Bronchial epithelial cell (primary cell): ENCODE measurements around the gene CELF1. TPM values are rescaled to one million over a fixed set of nuclear protein-coding genes. Genes with fewer than 3 reads are reported as not detected.

Source experiments
- DNase-seq: peaks from one replicate; pipeline ENCODE4 v3.0.0-alpha.2; 2010; ENCODE audit warnings: low read depth
- FAIRE-seq: peaks from 2 replicates; lab custom pipeline; 2011; peaks lifted over from hg19 to GRCh38; lab: Jason Lieb, UNC
- H3K27me3 ChIP-seq: 2 replicates; pipeline ENCODE4 v1.5.1; 2011; ENCODE audit warnings: low read length; ENCODE audit not compliant: control insufficient read depth, insufficient read depth
- H3K36me3 ChIP-seq: 2 replicates; pipeline ENCODE4 v1.5.1; 2011; ENCODE audit warnings: low read length; ENCODE audit not compliant: control insufficient read depth, insufficient read depth
- H3K4me3 ChIP-seq: 2 replicates; pipeline ENCODE4 v1.5.1; 2011; ENCODE audit warnings: mild to moderate bottlenecking, low read depth, low read length, control low read depth
- CTCF ChIP-seq: IDR thresholded peaks from 2 replicates; pipeline ENCODE4 v1.5.1; 2011; ENCODE audit warnings: mild to moderate bottlenecking, moderate library complexity, low read length, control low read depth, inconsistent platforms; ENCODE audit not compliant: insufficient read depth, severe bottlenecking
- total RNA-seq: library from RNA; depleted of rRNA; stranded (reverse); fragments of >200 nt; gene quantifications from 2 replicates; pipeline ENCODE4 v1.2.1, GENCODE V29; 2014

Gene CELF1
- total RNA-seq, 1 donor from 2014 or later, result 63.4 TPM

GRCh38 chr11:47523490-47524225 lies 29.3 kb downstream of the CELF1 start:
- peak; percentile 83 for DNase-seq
- no peak for TF ChIP-seq CTCF

DNA sequence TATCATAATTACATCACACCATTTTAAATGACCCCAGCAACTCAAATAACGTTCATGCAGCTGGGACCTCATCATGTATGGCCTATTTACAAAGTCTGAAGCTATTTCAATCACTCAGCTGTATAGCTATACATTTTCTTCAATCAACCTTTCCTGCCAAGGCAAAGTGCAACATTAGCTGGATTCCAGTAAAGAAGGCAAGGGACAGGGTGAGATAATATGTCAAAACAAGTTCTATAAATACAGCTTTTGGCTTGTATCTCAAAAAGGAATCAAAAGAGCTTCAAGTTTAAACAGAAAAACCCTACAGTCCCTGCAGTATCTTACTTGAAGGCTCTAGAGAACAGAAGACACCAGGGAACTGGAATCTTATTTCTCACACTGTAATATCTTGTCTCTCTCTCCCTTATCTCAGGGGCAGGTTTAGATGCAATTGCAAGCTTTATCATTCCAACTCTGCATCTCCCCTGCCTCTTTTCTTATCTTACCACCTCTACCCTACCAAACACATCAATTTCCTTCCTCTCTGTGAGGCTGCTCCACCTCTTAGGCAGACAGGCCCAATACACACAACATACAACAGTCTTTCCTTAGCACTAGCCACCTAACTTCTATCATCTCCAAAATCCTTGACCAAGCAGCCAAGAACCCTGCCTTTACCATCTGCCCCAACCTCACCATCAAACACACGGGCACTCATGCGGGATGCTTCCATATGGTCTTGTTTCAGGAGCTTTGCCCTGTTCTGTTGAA lies 34.5 kb downstream of the CELF1 start:
- DNase-seq, result no peak
- Histone ChIP-seq H3K27me3 (no peaks in the 10 kb centered on the region), H3K36me3 (no peaks in the 10 kb centered on the region), H3K4me3 (no peak overlapping the region)
- no peak for FAIRE-seq
- TF ChIP-seq CTCF, result no peak

More at GRCh38 chr11:47523490-47524225, 29.3 kb downstream of the CELF1 start:
- no peaks in the 10 kb centered on the region for H3K36me3 ChIP-seq
- no peaks in the 10 kb centered on the region for H3K27me3 ChIP-seq
- no peak overlapping the region for H3K4me3 ChIP-seq
- FAIRE-seq, result no peak

DNA sequence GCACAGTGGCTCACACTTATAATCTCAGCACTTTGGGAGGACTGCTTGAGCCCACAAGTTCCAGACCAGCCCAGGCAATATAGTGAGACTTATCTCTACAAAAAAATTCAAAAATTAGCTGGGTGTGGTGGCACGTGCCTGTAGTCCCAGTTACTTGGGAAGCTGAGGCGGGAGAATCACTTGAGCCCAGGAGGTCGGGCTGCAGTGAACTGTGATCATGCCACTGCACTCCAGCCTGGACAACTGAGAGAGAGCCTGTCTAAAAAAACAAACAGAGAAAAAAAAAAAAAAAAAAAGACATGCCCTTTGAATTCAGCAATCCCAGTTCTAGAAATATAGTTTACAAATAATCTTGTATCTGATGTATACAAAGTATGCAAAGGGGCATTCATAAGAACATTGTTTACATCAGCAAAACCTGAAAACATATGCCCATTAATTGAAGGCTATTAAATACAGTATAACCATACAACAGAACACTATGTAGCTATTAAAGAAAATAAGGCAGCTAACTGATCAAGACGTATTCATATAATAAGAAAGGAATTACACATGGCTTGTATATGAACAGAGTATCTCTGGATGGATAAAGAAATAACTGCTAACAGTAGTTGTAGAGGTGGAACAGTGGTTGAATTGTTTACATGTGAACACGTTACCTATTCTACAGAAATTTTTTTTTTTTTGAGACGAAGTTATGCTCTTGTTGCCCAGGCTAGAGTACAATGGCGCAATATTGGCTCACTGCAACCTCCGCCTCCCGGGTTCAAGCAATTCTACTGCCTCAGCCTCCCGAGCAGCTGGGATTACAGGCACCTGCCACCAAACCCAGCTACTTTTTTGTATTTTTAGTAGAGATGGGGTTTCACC lies 35.7 kb downstream of the CELF1 start:
- Histone ChIP-seq H3K27me3 (no peaks in the 10 kb centered on the region), H3K36me3 (no peaks in the 10 kb centered on the region), H3K4me3 (no peak overlapping the region)
- no peak for FAIRE-seq
- no peak for DNase-seq
- no peak for TF ChIP-seq CTCF

- H3K27me3 ChIP-seq, result no peaks in the 10 kb centered on the region
- DNase-seq, result no peak
- H3K36me3 ChIP-seq, result no peaks in the 10 kb centered on the region
- TF ChIP-seq CTCF, result no peak
- no peak for FAIRE-seq
- H3K4me3 ChIP-seq, result no peak overlapping the region
Observed at GRCh38 chr11:47516155-47516554, 36.8 kb downstream of the CELF1 start.

DNA sequence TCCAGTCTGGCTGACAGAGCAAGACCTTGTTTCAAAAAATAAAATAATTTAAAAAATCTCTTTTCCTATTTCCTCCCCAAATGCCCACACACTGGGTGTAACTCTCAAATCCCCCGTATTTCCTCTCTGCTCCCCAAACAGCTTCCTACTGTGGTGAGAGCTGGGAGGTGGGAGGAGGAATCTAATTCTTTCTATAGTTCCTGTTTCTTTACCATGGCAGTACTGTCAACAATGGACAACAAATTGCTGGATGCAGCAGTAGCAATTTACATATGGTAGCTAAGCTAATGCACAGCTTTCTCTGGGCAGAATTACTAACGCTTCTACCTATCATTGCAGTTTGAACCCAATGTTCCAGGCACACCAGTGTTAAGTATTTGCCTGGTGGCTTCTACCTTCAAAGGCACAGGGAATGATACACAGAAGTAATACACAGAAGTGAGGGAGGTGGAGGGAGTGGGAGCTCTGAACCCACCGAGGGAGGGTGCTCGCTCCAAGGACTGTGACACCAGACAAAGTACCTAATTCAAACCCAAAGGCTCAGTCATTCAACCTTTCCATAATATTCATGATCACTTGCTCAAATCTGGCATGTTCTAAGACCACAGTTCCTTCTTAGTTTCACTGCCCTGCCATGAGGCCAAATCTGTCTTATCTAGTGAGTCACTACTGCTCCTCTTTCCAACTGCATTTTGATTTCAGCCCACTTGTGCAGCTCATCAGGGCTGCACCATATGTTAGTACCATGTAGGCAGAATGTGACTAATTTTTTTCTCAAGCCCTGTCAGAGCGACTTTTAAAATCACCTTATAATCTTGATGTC lies 37.9 kb downstream of the CELF1 start:
- Histone ChIP-seq H3K27me3 (no peaks in the 10 kb centered on the region), H3K36me3 (no peaks in the 10 kb centered on the region), H3K4me3 (no peak overlapping the region)
- no peak for TF ChIP-seq CTCF
- peak; percentile 73 for DNase-seq
- no peak for FAIRE-seq
